ENCODE results near the gene SLC25A41. TPM values are rescaled to one million over a fixed set of nuclear protein-coding genes. Genes with fewer than 3 reads are reported as not detected.

SLC25A41 gene
- total and polyA plus RNA-seq, 2 of the 13 experiments (the other 11 are each of a cell fraction or from before 2014, with no cell fraction given) = 0.33 to 0.95 TPM

- TF ChIP-seq NFYC (CRISPR knock-in tag; IDR thresholded peaks at IDR 0.05) (no peak), BCL3 (CRISPR knock-in tag; IDR thresholded peaks at IDR 0.05) (peak; percentile 63; the same call in 1 of the 2 replicates), ATF4 (CRISPR knock-in tag; IDR thresholded peaks at IDR 0.05) (no peak), ZSCAN29 (CRISPR knock-in tag; conservative IDR thresholded peaks at IDR 0.05) (no peak), ZNF30 (CRISPR knock-in tag; IDR thresholded peaks at IDR 0.05) (no peak), IKZF4 (CRISPR knock-in tag; IDR thresholded peaks at IDR 0.05; ENCODE audit: borderline replicate concordance, low read depth, not compliant biosample characterization) (no peak), ZBTB33 (CRISPR knock-in tag; IDR thresholded peaks at IDR 0.05) (0 out of 2 replicates have a peak, but pooled peaks have one; percentile 5), ZHX2 (IDR thresholded peaks at IDR 0.05; ENCODE audit: low read depth) (no peak), ZHX2 (CRISPR knock-in tag; IDR thresholded peaks at IDR 0.05; ENCODE audit: borderline replicate concordance) (no peak), HNF1B (CRISPR knock-in tag; IDR thresholded peaks at IDR 0.05) (0 out of 2 replicates have a peak, but pooled peaks have one; percentile 26), ZNF317 (CRISPR knock-in tag; IDR thresholded peaks at IDR 0.05) (no peak), ZNF83 (CRISPR knock-in tag; IDR thresholded peaks at IDR 0.05; ENCODE audit: borderline replicate concordance) (no peak), ZFP36 (IDR thresholded peaks at IDR 0.05; ENCODE audit: borderline replicate concordance, low read depth, low read length, partially characterized antibody) (no peak), TGIF2 (CRISPR knock-in tag; IDR thresholded peaks at IDR 0.05) (0 out of 2 replicates have a peak, but pooled peaks have one; percentile 47), STAT5B (CRISPR knock-in tag; IDR thresholded peaks at IDR 0.05) (no peak), PHF5A (CRISPR knock-in tag; IDR thresholded peaks at IDR 0.05; ENCODE audit: low read depth, unreplicated experiment) (no peak)
These were observed 48.2 kb upstream of the SLC25A41 start, which contains the start of gene DENND1C (continued) for GRCh38 chr19:6481541-6482342.

All from HepG2 (cell line).